ENCODE measurements around the gene CMIP.

CMIP gene

DNA sequence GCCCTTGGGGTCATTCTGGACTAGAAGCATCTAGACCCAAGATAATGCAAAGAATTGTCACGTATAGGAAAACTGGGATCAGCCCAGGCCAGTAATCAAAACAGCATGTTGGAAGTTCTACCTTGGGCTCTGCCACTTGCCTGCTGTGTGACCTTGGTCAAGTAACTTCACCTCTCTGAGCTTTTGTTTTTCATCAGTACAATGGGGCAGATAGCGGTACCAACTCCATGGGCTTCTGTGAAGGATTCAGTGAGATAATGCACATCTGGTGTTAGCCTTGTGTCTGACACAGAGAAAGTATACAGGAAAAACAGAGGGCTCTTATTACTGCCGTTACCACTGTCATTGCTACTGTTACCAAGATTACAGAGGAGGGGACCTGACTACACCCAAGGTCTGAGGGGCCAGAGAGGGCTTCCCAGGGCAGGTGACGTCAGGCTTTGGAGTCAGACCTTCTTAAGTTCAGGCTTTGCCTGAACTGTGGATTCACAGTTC lies 24.6 kb downstream of the CMIP start:
- no peak for TF ChIP-seq CTCF (IDR thresholded peaks at IDR 0.05)

GRCh38 chr16:81469710-81470535 lies 25.3 kb downstream of the CMIP start:
- TF ChIP-seq CTCF (IDR thresholded peaks at IDR 0.05), result no peak

GRCh38 chr16:81470796-81471636 lies 26.4 kb downstream of the CMIP start:
- no peak for TF ChIP-seq CTCF (IDR thresholded peaks at IDR 0.05)

- no peak for TF ChIP-seq CTCF (IDR thresholded peaks at IDR 0.05)
Measured at GRCh38 chr16:81471882-81472281, 27.3 kb downstream of the CMIP start.

- TF ChIP-seq CTCF (IDR thresholded peaks at IDR 0.05), result no peak
Measured at GRCh38 chr16:81472391-81472790, 27.8 kb downstream of the CMIP start.

- no peak for TF ChIP-seq CTCF (IDR thresholded peaks at IDR 0.05)
Measured at GRCh38 chr16:81473066-81473488, 28.5 kb downstream of the CMIP start.

GRCh38 chr16:81473558-81473957 lies 28.9 kb downstream of the CMIP start:
- no peak for TF ChIP-seq CTCF (IDR thresholded peaks at IDR 0.05)

All from LNCAP (cell line).